ENCODE measurements around the gene OR2T11.

The OR2T11 gene

GRCh38 chr1:248618878-248619277, 16.0 kb downstream of the OR2T11 start:
- no peak for TF ChIP-seq NFIC (IDR thresholded peaks at IDR 0.05)
- no peak for TF ChIP-seq TAF1 (IDR thresholded peaks at IDR 0.05; ENCODE audit: low read depth)
- TF ChIP-seq, protein P1, sequence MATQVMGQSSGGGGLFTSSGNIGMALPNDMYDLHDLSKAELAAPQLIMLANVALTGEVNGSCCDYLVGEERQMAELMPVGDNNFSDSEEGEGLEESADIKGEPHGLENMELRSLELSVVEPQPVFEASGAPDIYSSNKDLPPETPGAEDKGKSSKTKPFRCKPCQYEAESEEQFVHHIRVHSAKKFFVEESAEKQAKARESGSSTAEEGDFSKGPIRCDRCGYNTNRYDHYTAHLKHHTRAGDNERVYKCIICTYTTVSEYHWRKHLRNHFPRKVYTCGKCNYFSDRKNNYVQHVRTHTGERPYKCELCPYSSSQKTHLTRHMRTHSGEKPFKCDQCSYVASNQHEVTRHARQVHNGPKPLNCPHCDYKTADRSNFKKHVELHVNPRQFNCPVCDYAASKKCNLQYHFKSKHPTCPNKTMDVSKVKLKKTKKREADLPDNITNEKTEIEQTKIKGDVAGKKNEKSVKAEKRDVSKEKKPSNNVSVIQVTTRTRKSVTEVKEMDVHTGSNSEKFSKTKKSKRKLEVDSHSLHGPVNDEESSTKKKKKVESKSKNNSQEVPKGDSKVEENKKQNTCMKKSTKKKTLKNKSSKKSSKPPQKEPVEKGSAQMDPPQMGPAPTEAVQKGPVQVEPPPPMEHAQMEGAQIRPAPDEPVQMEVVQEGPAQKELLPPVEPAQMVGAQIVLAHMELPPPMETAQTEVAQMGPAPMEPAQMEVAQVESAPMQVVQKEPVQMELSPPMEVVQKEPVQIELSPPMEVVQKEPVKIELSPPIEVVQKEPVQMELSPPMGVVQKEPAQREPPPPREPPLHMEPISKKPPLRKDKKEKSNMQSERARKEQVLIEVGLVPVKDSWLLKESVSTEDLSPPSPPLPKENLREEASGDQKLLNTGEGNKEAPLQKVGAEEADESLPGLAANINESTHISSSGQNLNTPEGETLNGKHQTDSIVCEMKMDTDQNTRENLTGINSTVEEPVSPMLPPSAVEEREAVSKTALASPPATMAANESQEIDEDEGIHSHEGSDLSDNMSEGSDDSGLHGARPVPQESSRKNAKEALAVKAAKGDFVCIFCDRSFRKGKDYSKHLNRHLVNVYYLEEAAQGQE (IDR thresholded peaks at IDR 0.05; ENCODE audit: low read depth): no peak
- TF ChIP-seq TEAD4 (IDR thresholded peaks at IDR 0.05): no peak
- TF ChIP-seq USF1 (IDR thresholded peaks at IDR 0.05): no peak

GRCh38 chr1:248618119-248618518, 16.8 kb downstream of the OR2T11 start:
- TF ChIP-seq NFIC (IDR thresholded peaks at IDR 0.05) (no peak), YY1 (IDR thresholded peaks at IDR 0.05; ENCODE audit: low read depth) (no peak), CEBPB (IDR thresholded peaks at IDR 0.05) (no peak), EP300 (IDR thresholded peaks at IDR 0.05; ENCODE audit: borderline replicate concordance) (no peak), RAD21 (IDR thresholded peaks at IDR 0.05; ENCODE audit: low read depth) (no peak), TAF1 (IDR thresholded peaks at IDR 0.05; ENCODE audit: low read depth) (no peak)
- TF ChIP-seq, protein P2, sequence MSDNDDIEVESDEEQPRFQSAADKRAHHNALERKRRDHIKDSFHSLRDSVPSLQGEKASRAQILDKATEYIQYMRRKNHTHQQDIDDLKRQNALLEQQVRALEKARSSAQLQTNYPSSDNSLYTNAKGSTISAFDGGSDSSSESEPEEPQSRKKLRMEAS (IDR thresholded peaks at IDR 0.05): no peak

DNA sequence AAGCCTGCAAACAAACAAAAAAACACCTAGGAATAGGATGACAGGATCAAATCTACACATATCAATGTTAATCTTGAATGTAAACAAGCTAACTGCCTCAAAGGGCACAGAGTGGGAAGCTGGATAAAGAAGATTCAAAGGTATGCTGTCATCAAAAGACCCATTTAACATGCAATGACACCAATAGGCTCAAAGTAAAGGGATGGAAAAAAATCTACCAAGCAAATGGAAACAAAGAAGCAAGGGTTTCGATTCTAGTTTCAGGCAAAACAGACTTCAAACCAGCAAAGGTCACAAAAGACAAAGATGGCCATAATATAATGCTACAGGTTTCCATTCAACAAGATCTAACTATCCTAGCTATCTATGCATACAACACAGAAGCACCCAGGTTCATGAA, 21.1 kb downstream of the OR2T11 start:
- TF ChIP-seq USF1 (IDR thresholded peaks at IDR 0.05): no peak
- no peak for TF ChIP-seq TAF1 (IDR thresholded peaks at IDR 0.05; ENCODE audit: low read depth)
- no peak for TF ChIP-seq FOXM1 (IDR thresholded peaks at IDR 0.05; ENCODE audit: borderline replicate concordance, low read depth)

- no peak for TF ChIP-seq RAD21 (IDR thresholded peaks at IDR 0.05; ENCODE audit: low read depth)
- no peak for TF ChIP-seq TCF12 (IDR thresholded peaks at IDR 0.05; ENCODE audit: low read depth)
- TF ChIP-seq, protein P2 (IDR thresholded peaks at IDR 0.05): no peak
- TF ChIP-seq TAF1 (IDR thresholded peaks at IDR 0.05; ENCODE audit: low read depth): no peak
- TF ChIP-seq NFIC (IDR thresholded peaks at IDR 0.05): no peak
- TF ChIP-seq EP300 (IDR thresholded peaks at IDR 0.05; ENCODE audit: borderline replicate concordance): no peak
- TF ChIP-seq EGR1 (IDR thresholded peaks at IDR 0.05): no peak
- TF ChIP-seq FOXM1 (IDR thresholded peaks at IDR 0.05; ENCODE audit: borderline replicate concordance, low read depth): no peak
- no peak for TF ChIP-seq ZBTB7A (IDR thresholded peaks at IDR 0.05; ENCODE audit: low read depth)
- no peak for TF ChIP-seq YY1 (IDR thresholded peaks at IDR 0.05; ENCODE audit: low read depth)
- TF ChIP-seq CEBPB (IDR thresholded peaks at IDR 0.05): no peak
- TF ChIP-seq, protein P1 (IDR thresholded peaks at IDR 0.05; ENCODE audit: low read depth): no peak
- TF ChIP-seq TEAD4 (IDR thresholded peaks at IDR 0.05): no peak
- TF ChIP-seq CREB1 (IDR thresholded peaks at IDR 0.05; ENCODE audit: low read depth): no peak
- TF ChIP-seq USF1 (IDR thresholded peaks at IDR 0.05): no peak
These were observed 22.9 kb downstream of the OR2T11 start for GRCh38 chr1:248611883-248612414.

DNA sequence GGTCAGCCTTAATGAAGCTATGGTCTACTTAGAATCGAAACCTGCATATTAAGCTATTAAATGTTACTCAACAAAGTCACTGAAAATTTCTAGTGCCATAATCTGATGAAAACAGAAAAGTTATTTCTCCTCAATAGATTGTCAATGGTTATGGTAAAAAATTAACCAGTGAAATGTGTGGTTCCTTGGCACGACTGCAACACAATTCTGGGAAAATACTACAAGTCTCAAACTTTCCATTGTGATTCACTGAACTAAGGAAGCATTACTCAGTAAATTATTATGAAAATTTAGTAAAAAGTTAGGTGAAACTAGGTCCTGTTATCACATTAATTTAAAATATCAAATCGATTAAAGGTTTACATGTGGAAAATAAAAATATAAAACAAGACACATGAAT, 24.6 kb downstream of the OR2T11 start:
- TF ChIP-seq CREB1 (IDR thresholded peaks at IDR 0.05; ENCODE audit: low read depth): no peak
- TF ChIP-seq CEBPB (IDR thresholded peaks at IDR 0.05): no peak
- TF ChIP-seq RAD21 (IDR thresholded peaks at IDR 0.05; ENCODE audit: low read depth): no peak
- TF ChIP-seq YY1 (IDR thresholded peaks at IDR 0.05; ENCODE audit: low read depth): no peak
- TF ChIP-seq TAF1 (IDR thresholded peaks at IDR 0.05; ENCODE audit: low read depth): no peak
- TF ChIP-seq EP300 (IDR thresholded peaks at IDR 0.05; ENCODE audit: borderline replicate concordance): no peak
- TF ChIP-seq EGR1 (IDR thresholded peaks at IDR 0.05): no peak
- no peak for TF ChIP-seq NFIC (IDR thresholded peaks at IDR 0.05)
- TF ChIP-seq USF1 (IDR thresholded peaks at IDR 0.05): no peak
- no peak for TF ChIP-seq TEAD4 (IDR thresholded peaks at IDR 0.05)
- TF ChIP-seq ZBTB7A (IDR thresholded peaks at IDR 0.05; ENCODE audit: low read depth): no peak
- TF ChIP-seq TCF12 (IDR thresholded peaks at IDR 0.05; ENCODE audit: low read depth): no peak
- TF ChIP-seq, protein P1 (IDR thresholded peaks at IDR 0.05; ENCODE audit: low read depth): no peak
- TF ChIP-seq, protein P2 (IDR thresholded peaks at IDR 0.05): no peak
- TF ChIP-seq FOXM1 (IDR thresholded peaks at IDR 0.05; ENCODE audit: borderline replicate concordance, low read depth): no peak
